Measurements from ENCODE around the gene SERPINA9. TPM values are rescaled to one million over a fixed set of nuclear protein-coding genes. Genes with fewer than 3 reads are reported as not detected.

Gene SERPINA9
- total RNA-seq, 2 donors from 2014 or later = not detected

GRCh38 chr14:94521375-94522114 is 45.5 kb upstream of the SERPINA9 start:
- no peak for DNase-seq (ENCODE audit: low spot score)
- Histone ChIP-seq H3K4me3 (no peak overlapping the region), H3K27me3 (replicated peaks; ENCODE audit: insufficient read depth) (no peaks in the 10 kb centered on the region), H3K36me3 (no peaks in the 10 kb centered on the region), H3K4me1 (replicated peaks) (no peaks in the 10 kb centered on the region), H3K9me3 (no peaks in the 10 kb centered on the region), H3K27ac (no peak overlapping the region)
- 58% methylated on average over 5 of the region's 5 CpGs for WGBS
- no peak for TF ChIP-seq POLR2A (IDR thresholded peaks at IDR 0.05)
- TF ChIP-seq CTCF (IDR thresholded peaks at IDR 0.05) = no peak
- intact Hi-C loops (cut with DNase I) = no loop called here

- no peaks in the 10 kb centered on the region for H3K4me1 ChIP-seq (replicated peaks)
- intact Hi-C loops (cut with DNase I) = no loop called here
- no peak overlapping the region for H3K27ac ChIP-seq
- H3K27me3 ChIP-seq (replicated peaks; ENCODE audit: insufficient read depth) = no peaks in the 10 kb centered on the region
- TF ChIP-seq POLR2AphosphoS5 (IDR thresholded peaks at IDR 0.05) (no peak), POLR2A (IDR thresholded peaks at IDR 0.05) (no peak), CTCF (IDR thresholded peaks at IDR 0.05) (no peak)
- no peak for DNase-seq (ENCODE audit: low spot score)
- no peaks in the 10 kb centered on the region for H3K9me3 ChIP-seq
- WGBS = 27% methylated on average over 7 of the region's 7 CpGs
- no peak overlapping the region for H3K4me3 ChIP-seq
- no peaks in the 10 kb centered on the region for H3K36me3 ChIP-seq
Measured at GRCh38 chr14:94517641-94518257, 41.8 kb upstream of the SERPINA9 start.

- H3K27ac ChIP-seq = no peak overlapping the region
- WGBS = 52% methylated on average over 10 of the region's 10 CpGs
- no peak for TF ChIP-seq POLR2A (IDR thresholded peaks at IDR 0.05)
- H3K36me3 ChIP-seq = no peaks in the 10 kb centered on the region
- no peaks in the 10 kb centered on the region for H3K9me3 ChIP-seq
- H3K27me3 ChIP-seq (replicated peaks; ENCODE audit: insufficient read depth) = no peaks in the 10 kb centered on the region
- no peak overlapping the region for H3K4me3 ChIP-seq
- H3K4me1 ChIP-seq (replicated peaks) = no peaks in the 10 kb centered on the region
- intact Hi-C loops (cut with DNase I) = no loop called here
- no peak for DNase-seq (ENCODE audit: low spot score)
Measured at GRCh38 chr14:94517248-94517640, 41.2 kb upstream of the SERPINA9 start.

GRCh38 chr14:94515856-94516255 is 39.9 kb upstream of the SERPINA9 start:
- no peaks in the 10 kb centered on the region for H3K36me3 ChIP-seq
- 96% methylated on average over 6 of the region's 6 CpGs for WGBS
- intact Hi-C loops (cut with DNase I) = no loop called here
- H3K27me3 ChIP-seq (replicated peaks; ENCODE audit: insufficient read depth) = no peaks in the 10 kb centered on the region
- no peaks in the 10 kb centered on the region for H3K4me1 ChIP-seq (replicated peaks)
- no peak for DNase-seq (ENCODE audit: low spot score)
- TF ChIP-seq POLR2A (IDR thresholded peaks at IDR 0.05) (no peak), POLR2AphosphoS5 (IDR thresholded peaks at IDR 0.05) (no peak), CTCF (IDR thresholded peaks at IDR 0.05) (no peak)
- H3K4me3 ChIP-seq = no peak overlapping the region
- H3K27ac ChIP-seq = no peak overlapping the region
- no peaks in the 10 kb centered on the region for H3K9me3 ChIP-seq

- H3K27me3 ChIP-seq (replicated peaks; ENCODE audit: insufficient read depth) = no peaks in the 10 kb centered on the region
- H3K4me1 ChIP-seq (replicated peaks) = no peaks in the 10 kb centered on the region
- no peak overlapping the region for H3K27ac ChIP-seq
- H3K4me3 ChIP-seq = no peak overlapping the region
- H3K36me3 ChIP-seq = no peaks in the 10 kb centered on the region
- no peak for DNase-seq (ENCODE audit: low spot score)
- H3K9me3 ChIP-seq = no peaks in the 10 kb centered on the region
- TF ChIP-seq POLR2A (IDR thresholded peaks at IDR 0.05) (no peak), CTCF (IDR thresholded peaks at IDR 0.05) (no peak), POLR2AphosphoS5 (IDR thresholded peaks at IDR 0.05) (no peak)
- WGBS = 77% methylated on average over 9 of the region's 9 CpGs
- intact Hi-C loops (cut with DNase I) = no loop called here
Measured at GRCh38 chr14:94515426-94515825, 39.4 kb upstream of the SERPINA9 start.
